NCI-H1436 treated with DMSO at 0.1 percent for 48 hours (cell line): ENCODE data around the gene TBC1D10B.
"Not testable (repeated sequence)": the region's sequence is repeated elsewhere in the genome, so short reads cannot be mapped to it uniquely, and the experiment has no call there.

Experiments used
- DNase-seq: peaks from one replicate; lab custom pipeline; 2025; lab: John Stamatoyannopoulos, UW

TBC1D10B gene

DNA sequence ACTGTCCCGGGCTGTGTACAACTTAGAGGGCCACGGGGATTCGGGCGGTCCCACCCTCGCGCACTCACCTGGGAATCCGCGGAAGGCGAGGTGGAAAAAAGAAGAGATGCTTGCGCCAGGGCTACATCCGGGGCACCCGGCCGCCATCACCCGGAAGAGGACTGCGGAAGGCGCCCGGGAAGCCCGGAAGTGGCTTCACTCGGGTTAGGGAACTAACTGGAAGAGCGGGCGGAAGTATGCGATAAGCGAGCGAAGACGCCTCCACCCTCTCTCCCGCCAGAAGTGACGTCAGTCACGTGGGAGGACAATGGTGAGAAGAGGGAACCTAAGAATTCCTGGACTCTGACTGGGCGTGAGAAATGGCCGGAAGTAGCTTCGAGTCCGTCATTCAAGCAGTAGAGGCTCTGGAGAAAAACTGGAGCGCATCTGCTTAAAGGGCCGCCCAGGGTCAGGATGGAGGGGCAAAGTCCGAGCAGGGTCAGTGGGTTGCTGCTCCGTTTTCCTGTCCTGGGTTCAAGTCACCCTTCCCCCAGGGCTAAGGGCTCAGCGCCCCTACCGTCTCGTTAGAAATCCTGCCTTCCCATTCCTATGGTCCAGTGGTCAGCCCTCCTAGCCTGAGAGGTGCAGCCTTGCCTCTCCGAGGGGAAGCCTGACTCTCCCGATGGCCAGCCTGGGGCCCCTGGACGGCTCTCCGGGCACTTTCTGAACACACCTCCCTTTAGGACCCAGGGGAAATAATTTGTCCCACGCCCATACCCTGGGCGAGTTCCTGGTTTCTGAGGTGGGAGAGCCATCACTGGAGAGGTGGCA lies 14.9 kb downstream of the TBC1D10B start, which contains the start of gene CD2BP2:
Gene CD2BP2 (minus strand): TSS at position 165 of the 810 bp plus-strand sequence. CDS start 627 bp downstream, outside the sequence.
- peak; percentile 90 for DNase-seq

- DNase-seq = no peak
These were observed 15.7 kb downstream of the TBC1D10B start for GRCh38 chr16:30354423-30355143.

- no peak for DNase-seq
These were observed 16.7 kb downstream of the TBC1D10B start for GRCh38 chr16:30353438-30354129.

- DNase-seq = no peak
These were observed 17.5 kb downstream of the TBC1D10B start for GRCh38 chr16:30352488-30353401.

GRCh38 chr16:30351586-30352419 lies 18.5 kb downstream of the TBC1D10B start:
- DNase-seq = no peak

DNA sequence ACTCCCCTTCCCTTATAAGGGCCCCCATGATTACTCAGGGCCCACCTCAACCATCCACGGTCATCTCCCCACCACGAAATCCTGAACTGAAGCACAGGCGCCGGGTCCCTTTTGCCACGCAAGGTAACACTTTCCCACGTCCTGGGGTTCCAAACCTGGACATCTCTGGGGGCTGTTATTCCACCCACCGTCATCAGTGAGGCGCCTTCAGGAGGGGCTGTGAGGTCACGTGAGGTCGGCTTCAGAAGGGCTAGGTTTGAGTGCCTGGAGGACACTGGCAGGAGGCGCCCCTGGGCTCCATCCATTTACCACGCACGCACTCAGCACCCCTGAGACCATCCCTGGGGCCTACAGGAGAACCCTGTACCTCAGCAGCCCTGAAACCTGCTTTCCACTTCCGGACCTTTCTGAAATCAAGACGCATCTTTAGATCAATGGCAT lies 19.3 kb downstream of the TBC1D10B start:
- no peak for DNase-seq

DNA sequence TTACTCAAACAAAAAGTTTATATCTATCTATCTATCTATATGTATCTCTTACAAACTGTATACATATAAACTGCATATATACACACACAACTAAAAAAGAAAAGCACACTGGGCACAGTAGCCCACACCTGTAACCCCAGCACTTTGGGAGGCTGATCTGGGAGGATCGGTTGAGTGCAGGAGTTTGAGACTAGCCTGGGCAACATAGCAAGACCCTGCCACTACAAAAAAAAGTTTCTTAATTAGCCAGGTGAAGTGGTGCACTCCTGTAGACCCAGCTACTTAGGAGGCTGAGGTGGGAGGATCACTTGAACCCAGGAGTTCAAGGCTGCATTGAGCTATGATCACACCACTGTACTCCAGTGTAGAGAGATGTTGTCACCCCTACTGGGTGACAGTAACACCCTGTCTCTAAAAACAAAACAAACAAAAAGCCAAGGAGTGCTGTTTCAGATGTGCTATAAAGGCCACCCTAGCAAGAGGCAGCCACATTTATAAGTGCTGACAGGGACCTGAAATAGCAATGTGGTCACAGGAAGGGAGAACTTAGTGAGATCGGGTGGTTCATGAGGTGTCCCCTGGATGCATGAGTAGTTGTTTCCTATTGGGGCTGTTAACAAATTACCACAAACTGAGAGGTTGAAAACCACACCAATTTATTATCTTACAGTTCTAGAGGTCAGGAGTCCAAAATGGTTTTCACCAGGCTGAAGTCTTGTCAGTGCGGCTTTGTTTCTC lies 20.0 kb downstream of the TBC1D10B start:
- no peak for DNase-seq

- DNase-seq = no peak
These were observed 20.6 kb downstream of the TBC1D10B start for GRCh38 chr16:30349675-30350074.

DNA sequence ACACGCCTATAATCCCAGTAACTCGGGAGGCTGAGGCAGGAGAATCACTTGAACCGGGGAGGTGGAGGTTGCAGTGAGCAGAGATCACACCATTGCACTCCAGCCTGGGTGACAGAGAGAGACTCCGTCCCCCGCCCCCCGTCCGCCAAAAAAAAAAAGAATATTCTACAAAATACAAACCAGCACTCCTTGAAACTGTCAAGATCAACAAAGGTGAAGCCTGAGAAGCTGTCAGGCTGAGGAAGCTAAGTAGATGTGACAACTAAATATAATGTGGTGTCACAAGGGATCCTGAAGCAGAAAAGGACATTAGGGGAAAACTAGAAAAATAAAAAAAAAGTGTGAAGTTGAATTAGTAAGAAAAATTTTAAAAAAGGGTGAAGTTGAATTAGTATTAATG lies 21.4 kb downstream of the TBC1D10B start:
- DNase-seq = no peak

- DNase-seq = no peak
These were observed 22.2 kb downstream of the TBC1D10B start for GRCh38 chr16:30348113-30348512.

DNA sequence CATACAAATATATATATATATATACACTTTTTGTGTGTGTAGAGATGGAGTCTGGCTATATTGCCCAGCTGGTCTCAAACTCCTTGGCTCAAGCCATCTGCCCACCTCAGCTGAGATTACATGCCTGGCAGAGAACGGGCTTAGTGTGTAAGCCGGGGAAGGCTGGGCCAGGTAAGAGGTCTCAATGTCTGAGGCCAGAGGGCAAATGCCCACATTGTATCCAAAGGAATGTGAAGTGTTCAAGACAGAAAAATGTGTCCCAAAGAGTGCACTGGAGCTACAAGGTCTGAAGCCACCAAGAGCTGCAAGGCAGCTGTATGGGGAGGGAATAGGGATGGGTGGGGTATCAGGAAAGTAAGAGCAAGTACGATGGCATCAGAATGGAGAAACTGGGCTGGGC lies 24.0 kb downstream of the TBC1D10B start:
- DNase-seq = no peak

DNA sequence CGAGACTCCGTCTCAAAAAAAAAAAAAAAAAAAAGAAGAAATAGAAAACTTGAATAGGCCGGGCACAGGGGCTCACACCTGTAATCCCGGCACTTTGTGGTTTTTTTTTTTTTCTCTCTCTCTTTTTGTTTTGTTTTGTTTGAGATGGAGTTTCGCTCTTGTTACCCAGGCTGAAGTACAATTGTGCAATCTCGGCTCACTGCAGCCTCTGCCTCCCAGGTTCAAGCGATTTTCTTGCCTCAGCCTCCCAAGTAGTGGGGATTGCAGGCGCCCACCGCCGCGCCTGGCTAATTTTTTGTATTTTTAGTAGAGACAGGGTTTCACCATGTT lies 26.8 kb downstream of the TBC1D10B start:
- DNase-seq = not testable (repeated sequence)

DNA sequence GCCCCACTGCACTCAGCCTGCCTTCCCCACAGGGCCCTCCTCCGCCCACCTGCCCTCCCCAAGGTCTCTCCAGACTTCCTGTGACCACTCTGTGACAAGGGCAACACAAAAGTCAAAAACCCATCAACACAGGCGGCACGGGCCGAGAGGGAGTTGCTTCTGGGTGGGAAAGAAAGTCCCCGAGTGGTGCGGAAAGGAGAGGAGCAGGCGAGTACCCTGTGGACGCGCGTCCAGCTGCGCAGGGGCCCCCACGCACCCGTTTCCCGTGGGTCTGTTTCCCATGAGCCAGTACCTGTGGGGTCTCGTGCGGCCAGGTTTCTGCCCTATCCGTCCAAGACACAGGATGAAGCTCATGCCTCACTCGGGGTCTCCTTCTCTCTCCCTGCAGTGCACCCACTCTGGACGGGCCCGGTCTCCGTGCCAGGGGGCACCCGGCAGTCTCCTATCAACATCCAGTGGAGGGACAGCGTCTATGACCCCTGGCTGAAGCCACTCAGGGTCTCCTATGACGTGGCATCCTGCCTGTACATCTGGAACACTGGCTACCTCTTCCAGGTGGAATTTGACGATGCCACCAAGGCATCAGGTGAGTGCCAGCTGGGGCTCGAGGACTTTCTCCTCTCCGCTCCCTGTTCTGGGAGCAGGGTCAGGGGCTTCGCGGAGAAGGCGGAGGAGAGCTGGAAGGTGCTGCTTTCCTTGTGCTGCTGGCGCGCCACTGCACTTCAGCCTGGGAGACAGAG lies 27.4 kb downstream of the TBC1D10B start:
- no peak for DNase-seq

- not testable (repeated sequence) for DNase-seq
These were observed 28.3 kb downstream of the TBC1D10B start for GRCh38 chr16:30341971-30342370.

GRCh38 chr16:30340621-30341020 lies 29.7 kb downstream of the TBC1D10B start:
- DNase-seq = no peak

DNA sequence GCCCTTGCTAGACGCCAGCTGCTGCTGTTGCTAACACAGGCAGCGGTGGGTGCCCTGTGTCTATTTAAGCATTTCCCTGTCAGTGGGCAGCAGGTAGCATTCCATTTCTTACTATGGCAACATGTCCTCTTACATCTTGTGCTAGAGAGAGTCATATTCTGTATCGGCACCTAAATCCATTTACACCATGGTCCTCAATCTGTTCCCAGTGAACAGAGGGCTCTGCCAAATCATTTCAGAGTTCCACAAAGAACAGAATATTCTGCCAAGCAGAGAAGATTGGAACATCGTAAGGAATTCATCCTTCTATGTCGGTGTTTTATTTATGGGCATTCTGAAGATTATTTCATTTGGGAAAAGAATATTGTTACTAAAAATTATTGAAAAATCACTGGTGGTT lies 31.6 kb downstream of the TBC1D10B start:
- DNase-seq = not testable (repeated sequence)

- not testable (repeated sequence) for DNase-seq
These were observed 32.3 kb downstream of the TBC1D10B start for GRCh38 chr16:30337964-30338357.

DNA sequence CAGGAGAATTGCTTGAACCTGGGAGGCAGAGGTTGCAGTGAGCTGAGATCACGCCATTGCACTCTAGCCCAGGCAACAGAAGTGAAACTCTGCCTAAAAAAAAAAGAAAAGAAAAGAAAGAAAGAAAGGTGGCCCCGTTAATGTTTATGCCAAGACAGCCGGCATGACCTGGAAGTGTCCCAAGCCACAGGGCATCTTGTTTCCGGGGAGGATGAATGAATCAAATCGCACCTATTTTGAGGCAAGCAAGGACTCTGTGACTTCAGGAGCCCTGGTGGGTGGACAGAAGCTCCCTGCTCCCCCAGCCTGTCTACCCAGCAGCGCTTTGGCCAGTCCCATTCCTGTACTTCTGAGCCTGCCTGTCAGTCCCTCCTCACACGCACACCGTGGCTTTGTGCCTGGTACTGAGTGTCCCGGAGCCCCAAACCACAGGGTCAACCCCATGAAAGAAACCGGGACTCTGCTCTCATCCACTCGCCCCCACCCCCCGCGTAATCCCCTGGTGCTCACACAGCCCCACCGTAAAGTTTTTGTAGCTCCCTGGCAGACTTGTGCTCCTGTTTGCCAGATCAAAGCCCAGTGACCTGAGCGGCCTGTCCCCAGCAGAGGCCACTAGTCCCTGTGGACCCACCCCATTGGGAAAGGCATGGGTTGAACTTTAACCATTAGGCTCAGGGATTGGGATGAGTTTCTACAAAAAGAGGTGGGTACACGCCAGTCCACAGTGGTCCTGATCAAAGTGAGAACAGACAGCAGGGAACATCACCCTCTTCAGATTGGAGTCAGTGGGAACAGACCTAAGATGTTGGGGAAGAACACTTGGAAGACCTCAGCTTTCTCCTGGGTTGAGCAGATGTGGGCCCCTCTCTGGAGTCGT lies 34.5 kb downstream of the TBC1D10B start:
- no peak for DNase-seq
